Measurements from ENCODE around the gene PTPN18.

- TF ChIP-seq GATA2 (IDR thresholded peaks at IDR 0.05; ENCODE audit: low read depth, low read length) (no peak), GATA3 (IDR thresholded peaks at IDR 0.05; ENCODE audit: low read depth, low read length) (no peak)
These were observed 14.3 kb upstream of the PTPN18 start for GRCh38 chr2:130341562-130342019.
